Measurements from ENCODE around the gene PRKG1. TPM values are rescaled to one million over a fixed set of nuclear protein-coding genes. Genes with fewer than 3 reads are reported as not detected.

The PRKG1 gene
- total RNA-seq, 1 experiment from 2014 or later: 10.4 TPM

DNA sequence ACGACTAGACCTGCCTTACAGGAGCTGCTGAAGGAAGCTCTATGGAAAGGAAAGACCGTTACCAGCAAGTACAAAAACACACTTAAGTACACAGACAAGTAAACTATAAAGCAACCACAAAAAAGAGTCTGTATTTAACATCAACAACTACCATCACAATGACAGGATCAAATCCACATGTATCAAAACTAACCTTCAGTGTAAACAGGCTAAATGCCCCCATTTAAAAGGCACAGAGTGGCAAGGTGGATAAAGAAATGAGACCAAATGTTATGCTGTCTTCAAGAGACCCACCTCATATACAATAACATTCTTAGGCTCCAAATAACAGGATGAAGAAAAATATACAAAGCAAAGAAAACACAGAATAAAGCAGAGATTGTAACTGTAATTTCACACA lies 932.8 kb downstream of the PRKG1 start:
- Histone ChIP-seq H3K23me2 (ENCODE audit: insufficient read length, low read depth, low read length, poor library complexity, severe bottlenecking) (no peaks in the 10 kb centered on the region), H2BK20ac (ENCODE audit: low read depth, low read length, poor library complexity, severe bottlenecking) (no peak overlapping the region), H4K20me1 (ENCODE audit: control insufficient read depth, insufficient read depth, insufficient read length) (no peaks in the 10 kb centered on the region), H3K18ac (ENCODE audit: insufficient read length, low read depth, low read length) (no peak overlapping the region), H3K4ac (ENCODE audit: low read depth, low read length) (no peak overlapping the region), H2BK15ac (ENCODE audit: low read depth, low read length) (no peak overlapping the region), H3K23ac (ENCODE audit: insufficient read length, low read depth, low read length) (no peak overlapping the region), H2BK12ac (ENCODE audit: insufficient read length, low read depth, low read length) (no peak overlapping the region), H3T11ph (ENCODE audit: low read length) (no peak overlapping the region), H2AFZ (ENCODE audit: low read length) (no peak overlapping the region), H2BK5ac (ENCODE audit: insufficient read length, low read length) (no peak overlapping the region), H3K14ac (ENCODE audit: insufficient read depth, low read length) (no peak overlapping the region), H3K4me1 (ENCODE audit: insufficient read depth, low read length) (no peaks in the 10 kb centered on the region), H3K9ac (ENCODE audit: extremely low read depth, insufficient read length, low read length) (no peak overlapping the region), H3K27me3 (ENCODE audit: insufficient read depth, low read length) (no peaks in the 10 kb centered on the region), H3K9me3 (ENCODE audit: control insufficient read depth, low read depth, low read length) (peaks cover 6% of the 10 kb centered on the region), H4K91ac (ENCODE audit: insufficient read length, low read depth, low read length) (no peak overlapping the region), H4K8ac (replicated peaks; ENCODE audit: insufficient read length, low read depth, low read length) (no peak overlapping the region), H3K79me1 (ENCODE audit: insufficient read depth, low read depth, low read length, poor library complexity, severe bottlenecking) (no peaks in the 10 kb centered on the region), H2AK5ac (ENCODE audit: insufficient read length, low read length) (no peak overlapping the region), H2BK120ac (ENCODE audit: low read depth, low read length, poor library complexity, severe bottlenecking) (no peak overlapping the region), H3K56ac (ENCODE audit: insufficient read length, low read depth, low read length) (no peak overlapping the region), H4K5ac (ENCODE audit: insufficient read length, low read depth, low read length) (no peak overlapping the region), H3K79me2 (ENCODE audit: insufficient read depth, low read length) (no peaks in the 10 kb centered on the region), H3K27ac (ENCODE audit: insufficient read length, low read depth, low read length) (no peak overlapping the region), H3K4me2 (ENCODE audit: insufficient read depth, insufficient read length, low read length) (no peak overlapping the region)
- no peak for TF ChIP-seq CTCF (conservative IDR thresholded peaks at IDR 0.05)
- no CpG with 5 or more reads among the region's 2 CpGs for WGBS (ENCODE audit: extremely low coverage, insufficient read length, low lambda C conversion rate)
- Mint-ChIP-seq H3K27ac (no peak overlapping the region), H3K4me3 (no peak overlapping the region), H3K9me3 (peaks cover 44% of the 10 kb centered on the region in 2 experiments), H3K36me3 (ENCODE audit: insufficient read depth in 1 of 3, low read depth in 3 of 3) (peaks cover 22 to 50% (median 24%) of the 10 kb centered on the region in 3 experiments), H3K4me1 (peaks cover 0 to 3% of the 10 kb centered on the region in 2 experiments; a peak in 1 of 4 replicates), H3K27me3 (ENCODE audit: low read depth) (peaks cover 9% of the 10 kb centered on the region)
- no peak for DNase-seq

Measured in H9 (cell line).